ENCODE results near the gene B4GALT7.

- no peak for TF ChIP-seq CTCF (IDR thresholded peaks at IDR 0.05; ENCODE audit: insufficient read depth, low read length)
- TF ChIP-seq REST (IDR thresholded peaks at IDR 0.05; ENCODE audit: insufficient replicate concordance, low read depth) = no peak
- no peak for TF ChIP-seq GABPA (IDR thresholded peaks at IDR 0.05; ENCODE audit: low read depth)
These were observed 44.3 kb upstream of the B4GALT7 start for GRCh38 chr5:177555665-177556064.
